ENCODE results near the gene VTN. TPM values are rescaled to one million over a fixed set of nuclear protein-coding genes. Genes with fewer than 3 reads are reported as not detected.

Gene VTN
- total RNA-seq, 1 experiment from 2014 or later = not detected

DNA sequence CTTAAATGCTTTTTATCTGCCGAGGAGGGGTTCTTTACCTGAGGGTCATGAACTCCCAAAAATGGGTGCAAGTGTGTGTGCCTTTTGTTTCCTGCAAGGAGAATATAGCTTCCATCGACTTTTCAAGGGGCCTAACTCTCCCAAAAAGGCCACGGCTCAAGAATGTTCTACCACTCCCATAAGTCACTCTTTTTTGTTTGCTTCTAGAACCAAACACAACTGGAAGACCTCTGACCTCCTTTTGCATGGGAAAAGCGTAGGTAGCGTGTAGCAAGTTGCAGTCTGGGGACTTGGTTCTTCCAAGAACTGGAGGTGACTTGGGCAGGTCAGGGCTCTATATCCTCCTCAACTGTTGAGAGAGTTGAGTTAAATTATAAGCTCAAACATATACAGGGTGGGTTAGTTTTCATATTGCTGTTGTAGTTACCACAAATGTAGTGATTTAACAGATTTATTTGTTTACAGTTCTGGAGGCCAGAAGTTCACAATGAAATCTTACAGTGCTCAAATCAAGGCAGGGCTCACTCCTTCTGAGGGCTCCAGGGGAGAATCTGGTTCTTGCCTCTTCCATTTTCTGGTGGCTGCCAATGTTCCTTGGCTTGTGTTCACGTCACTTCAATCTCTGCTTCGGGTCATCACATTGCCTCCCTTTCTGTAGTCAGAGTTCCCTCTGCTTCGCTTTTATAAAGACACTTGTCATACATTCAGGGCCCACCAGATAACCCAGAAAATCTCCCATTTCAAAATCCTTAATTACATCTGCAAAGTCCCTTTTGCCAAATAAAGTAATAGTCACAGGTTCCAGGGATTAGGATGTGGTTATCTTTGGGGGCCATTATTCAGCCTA lies 49.7 kb downstream of the VTN start:
- DNase-seq (ENCODE audit: low spot score) = no peak

GRCh38 chr17:28319598-28319935 lies 50.5 kb downstream of the VTN start:
- peak; percentile 44 for DNase-seq (ENCODE audit: low spot score)

DNA sequence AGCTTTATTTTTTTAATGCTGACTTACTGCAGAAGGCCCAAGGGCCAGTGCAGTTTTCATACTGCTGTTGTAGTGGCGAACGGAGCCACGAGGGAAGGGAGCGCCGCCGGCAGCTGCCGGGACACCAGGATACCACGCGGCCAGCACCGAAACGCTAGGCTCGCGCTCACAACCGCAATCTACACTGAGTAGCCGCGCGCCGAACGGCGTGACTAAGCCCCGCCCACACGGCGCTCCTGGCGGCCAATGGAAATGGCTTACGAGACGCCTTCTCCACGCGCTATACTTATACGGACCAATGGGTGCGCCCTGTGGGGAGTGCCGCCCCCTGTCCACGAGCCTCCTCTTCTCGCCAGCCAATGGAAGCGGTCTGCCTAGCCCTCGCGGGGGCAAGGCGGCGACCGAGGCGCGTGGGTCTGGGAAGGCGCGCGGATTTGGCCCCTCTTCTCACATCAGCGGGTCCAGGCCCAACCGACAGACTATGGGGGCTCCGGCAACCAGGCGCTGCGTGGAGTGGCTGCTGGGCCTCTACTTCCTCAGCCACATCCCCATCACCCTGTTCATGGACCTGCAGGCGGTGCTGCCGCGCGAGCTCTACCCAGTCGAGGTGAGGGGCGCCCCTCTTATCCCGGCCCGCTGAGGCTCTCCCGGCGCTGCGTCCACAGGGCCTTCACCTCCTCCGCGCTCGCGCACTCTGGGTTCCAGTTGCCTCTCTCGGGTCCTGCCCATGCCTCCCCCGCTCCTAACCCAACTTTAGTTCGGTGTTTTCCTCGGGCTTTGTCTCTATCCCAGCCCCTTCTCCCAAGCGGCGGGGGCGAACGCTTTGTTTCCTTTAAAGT lies 51.1 kb downstream of the VTN start, which contains the start of gene TMEM97:
TMEM97 (plus strand) TSS at position 442 of the 839 bp plus-strand sequence; CDS start at position 482, 40 bp downstream.
- DNase-seq (ENCODE audit: low spot score) = peak; percentile 96

GRCh38 chr17:28317966-28318758 lies 51.9 kb downstream of the VTN start:
- DNase-seq (ENCODE audit: low spot score) = peak; percentile 20

Other genes with a start within 250 kb of the VTN start
- gene TMEM97, start 51.1 kb downstream of the VTN start, total RNA-seq (2014; rRNA removed; shearing (Covaris generic)) = 151 TPM in 2 replicates
- 28.0 and 33.2 TPM in 2 replicates for gene IFT20, start 34.8 kb downstream of the VTN start, total RNA-seq (2014; rRNA removed; shearing (Covaris generic))
- gene TNFAIP1, start 34.5 kb downstream of the VTN start, total RNA-seq (2014; rRNA removed; shearing (Covaris generic)) = 32.8 and 36.8 TPM in 2 replicates
- 146 and 158 TPM in 2 replicates for gene POLDIP2, start 12.8 kb downstream of the VTN start, total RNA-seq (2014; rRNA removed; shearing (Covaris generic))
- gene SEBOX, start 5.1 kb downstream of the VTN start, total RNA-seq (2014; rRNA removed; shearing (Covaris generic)) = not detected in 2 replicates
- gene SARM1, start 1.4 kb upstream of the VTN start, total RNA-seq (2014; rRNA removed; shearing (Covaris generic)) = 8.0 and 8.6 TPM in 2 replicates
- 5.0 and 5.1 TPM in 2 replicates for gene SLC46A1, start 35.9 kb upstream of the VTN start, total RNA-seq (2014; rRNA removed; shearing (Covaris generic))
- gene SLC13A2, start 103.3 kb upstream of the VTN start, total RNA-seq (2014; rRNA removed; shearing (Covaris generic)) = not detected in 2 replicates
- not detected in 2 replicates for gene FOXN1, start 136.0 kb upstream of the VTN start, total RNA-seq (2014; rRNA removed; shearing (Covaris generic))
- gene UNC119, start 182.3 kb upstream of the VTN start, total RNA-seq (2014; rRNA removed; shearing (Covaris generic)) = 28.9 and 36.7 TPM in 2 replicates
- gene PIGS, start 201.2 kb upstream of the VTN start, total RNA-seq (2014; rRNA removed; shearing (Covaris generic)) = 62.5 and 65.8 TPM in 2 replicates
- 43.5 and 46.9 TPM in 2 replicates for gene ALDOC, start 206.6 kb upstream of the VTN start, total RNA-seq (2014; rRNA removed; shearing (Covaris generic))
- 62.5 and 71.2 TPM in 2 replicates for gene SPAG5, start 228.7 kb upstream of the VTN start, total RNA-seq (2014; rRNA removed; shearing (Covaris generic))
- gene RSKR, start 243.9 kb upstream of the VTN start, total RNA-seq (2014; rRNA removed; shearing (Covaris generic)) = 11.1 and 12.1 TPM in 2 replicates

Data from HT-29 (cell line).